Liver (tissue), 3 donors: ENCODE measurements around the gene RSRC1.

Experiments used
- FOXA1 ChIP-seq: IDR thresholded peaks from 2 replicates; pipeline ENCODE4 v1.6.1; 2016; ENCODE audit warnings: antibody characterized with exemption
- GABPA ChIP-seq, 2 donors: IDR thresholded peaks in 1 of 2; conservative IDR thresholded peaks in 1 of 2; 2 replicates each; pipeline ENCODE4 v1.6.1; 2016; ENCODE audit warnings: antibody characterized with exemption in 2 of 2, mild to moderate bottlenecking in 1 of 2, moderate library complexity in 1 of 2
- HNF4A ChIP-seq, 2 donors: conservative IDR thresholded peaks; 2 replicates each; pipeline ENCODE4 v1.6.1; 2016; ENCODE audit warnings: antibody characterized with exemption in 2 of 2, mild to moderate bottlenecking in 2 of 2
- JUND ChIP-seq, 2 donors: IDR thresholded peaks; 2 replicates each; pipeline ENCODE4 v1.6.1; 2016; ENCODE audit warnings: antibody characterized with exemption in 2 of 2
- RAD21 ChIP-seq, 2 donors: IDR thresholded peaks; 2 replicates each; pipeline ENCODE4 v1.6.1; 2016; ENCODE audit warnings: antibody characterized with exemption in 2 of 2, mild to moderate bottlenecking in 2 of 2
- REST ChIP-seq: IDR thresholded peaks from 2 replicates; pipeline ENCODE4 v1.6.1; 2016; ENCODE audit warnings: antibody characterized with exemption, mild to moderate bottlenecking
- RXRA ChIP-seq, 2 donors: IDR thresholded peaks; 2 replicates each; pipeline ENCODE4 v1.6.1; 2017 to 2018; ENCODE audit warnings: antibody characterized with exemption in 2 of 2, mild to moderate bottlenecking in 1 of 2
- SP1 ChIP-seq: IDR thresholded peaks from 2 replicates; pipeline ENCODE4 v1.6.1; 2018; ENCODE audit warnings: antibody characterized with exemption, mild to moderate bottlenecking
- TAF1 ChIP-seq: conservative IDR thresholded peaks from 2 replicates; pipeline ENCODE4 v1.6.1; 2016; ENCODE audit warnings: antibody characterized with exemption, mild to moderate bottlenecking
- YY1 ChIP-seq: IDR thresholded peaks from 2 replicates; pipeline ENCODE4 v1.6.1; 2016; ENCODE audit warnings: antibody characterized with exemption, mild to moderate bottlenecking
- TF ChIP-seq, protein P1 (sequence below): fragments of 150-350 bp; IDR thresholded peaks from 2 replicates; pipeline ENCODE4 v1.5.1; 2017; ENCODE audit warnings: improper control_type of control experiment, low read depth, low read length; ENCODE audit not compliant: missing input control
- TF ChIP-seq, protein P2 (sequence below): IDR thresholded peaks from 2 replicates; pipeline ENCODE4 v1.6.1; 2016; ENCODE audit warnings: antibody characterized with exemption
- TF ChIP-seq, protein P3 (sequence below): IDR thresholded peaks from 2 replicates; pipeline ENCODE4 v1.6.1; 2016; ENCODE audit warnings: antibody characterized with exemption
- donor health status: healthy.
- donor health status: healthy.

GRCh38 chr3:158548691-158549090 is 438.8 kb downstream of the RSRC1 start:
- TF ChIP-seq, protein P1, sequence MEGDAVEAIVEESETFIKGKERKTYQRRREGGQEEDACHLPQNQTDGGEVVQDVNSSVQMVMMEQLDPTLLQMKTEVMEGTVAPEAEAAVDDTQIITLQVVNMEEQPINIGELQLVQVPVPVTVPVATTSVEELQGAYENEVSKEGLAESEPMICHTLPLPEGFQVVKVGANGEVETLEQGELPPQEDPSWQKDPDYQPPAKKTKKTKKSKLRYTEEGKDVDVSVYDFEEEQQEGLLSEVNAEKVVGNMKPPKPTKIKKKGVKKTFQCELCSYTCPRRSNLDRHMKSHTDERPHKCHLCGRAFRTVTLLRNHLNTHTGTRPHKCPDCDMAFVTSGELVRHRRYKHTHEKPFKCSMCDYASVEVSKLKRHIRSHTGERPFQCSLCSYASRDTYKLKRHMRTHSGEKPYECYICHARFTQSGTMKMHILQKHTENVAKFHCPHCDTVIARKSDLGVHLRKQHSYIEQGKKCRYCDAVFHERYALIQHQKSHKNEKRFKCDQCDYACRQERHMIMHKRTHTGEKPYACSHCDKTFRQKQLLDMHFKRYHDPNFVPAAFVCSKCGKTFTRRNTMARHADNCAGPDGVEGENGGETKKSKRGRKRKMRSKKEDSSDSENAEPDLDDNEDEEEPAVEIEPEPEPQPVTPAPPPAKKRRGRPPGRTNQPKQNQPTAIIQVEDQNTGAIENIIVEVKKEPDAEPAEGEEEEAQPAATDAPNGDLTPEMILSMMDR, result no peak
- TF ChIP-seq, protein P2, sequence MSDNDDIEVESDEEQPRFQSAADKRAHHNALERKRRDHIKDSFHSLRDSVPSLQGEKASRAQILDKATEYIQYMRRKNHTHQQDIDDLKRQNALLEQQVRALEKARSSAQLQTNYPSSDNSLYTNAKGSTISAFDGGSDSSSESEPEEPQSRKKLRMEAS, result no peak
- TF ChIP-seq YY1, result no peak
- no peak for TF ChIP-seq REST
- TF ChIP-seq TAF1, result no peak
- TF ChIP-seq, protein P3, sequence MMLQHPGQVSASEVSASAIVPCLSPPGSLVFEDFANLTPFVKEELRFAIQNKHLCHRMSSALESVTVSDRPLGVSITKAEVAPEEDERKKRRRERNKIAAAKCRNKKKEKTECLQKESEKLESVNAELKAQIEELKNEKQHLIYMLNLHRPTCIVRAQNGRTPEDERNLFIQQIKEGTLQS, result no peak
- no peak for TF ChIP-seq FOXA1
- no peak for TF ChIP-seq HNF4A (conservative IDR thresholded peaks at IDR 0.05)
- TF ChIP-seq GABPA (IDR thresholded peaks at IDR 0.05 in 1 of 2, conservative IDR thresholded peaks at IDR 0.05 in 1 of 2), result no peak
- no peak for TF ChIP-seq RXRA (IDR thresholded peaks at IDR 0.05)
- TF ChIP-seq SP1, result no peak
- TF ChIP-seq RAD21 (IDR thresholded peaks at IDR 0.05), result no peak
- no peak for TF ChIP-seq JUND (IDR thresholded peaks at IDR 0.05)
